HG03108 (cell line): Measurements from ENCODE around the gene MDM4.
"Not testable (repeated sequence)": the region's sequence is repeated elsewhere in the genome, so short reads cannot be mapped to it uniquely, and the experiment has no call there.

Experiments
- ATAC-seq: cut with Tn5 transposase; IDR thresholded peaks from one replicate; pipeline ENCODE4 v1.9.1; 2021; ENCODE audit warnings: moderate library complexity; ENCODE audit not compliant: unreplicated experiment

The MDM4 gene

DNA sequence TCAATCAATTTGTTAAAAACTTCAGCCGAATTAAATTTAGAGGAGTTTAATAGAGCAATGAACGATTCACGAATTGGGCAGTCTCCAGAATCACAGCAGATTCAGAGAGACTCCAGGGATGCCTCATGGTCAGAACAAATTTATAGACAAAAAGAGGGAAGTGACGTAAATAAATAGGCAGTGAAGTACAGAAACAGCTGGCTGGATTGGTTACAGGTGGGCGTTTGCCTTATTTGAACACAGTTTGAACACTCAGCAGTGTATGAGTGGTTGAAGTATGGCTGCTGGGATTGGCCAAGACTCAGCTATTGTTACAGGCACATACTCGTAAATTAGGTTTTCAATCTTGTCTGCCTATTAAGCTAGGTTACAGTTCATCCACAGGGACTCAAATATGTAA, 43.8 kb downstream of the MDM4 start:
- ATAC-seq = not testable (repeated sequence)

DNA sequence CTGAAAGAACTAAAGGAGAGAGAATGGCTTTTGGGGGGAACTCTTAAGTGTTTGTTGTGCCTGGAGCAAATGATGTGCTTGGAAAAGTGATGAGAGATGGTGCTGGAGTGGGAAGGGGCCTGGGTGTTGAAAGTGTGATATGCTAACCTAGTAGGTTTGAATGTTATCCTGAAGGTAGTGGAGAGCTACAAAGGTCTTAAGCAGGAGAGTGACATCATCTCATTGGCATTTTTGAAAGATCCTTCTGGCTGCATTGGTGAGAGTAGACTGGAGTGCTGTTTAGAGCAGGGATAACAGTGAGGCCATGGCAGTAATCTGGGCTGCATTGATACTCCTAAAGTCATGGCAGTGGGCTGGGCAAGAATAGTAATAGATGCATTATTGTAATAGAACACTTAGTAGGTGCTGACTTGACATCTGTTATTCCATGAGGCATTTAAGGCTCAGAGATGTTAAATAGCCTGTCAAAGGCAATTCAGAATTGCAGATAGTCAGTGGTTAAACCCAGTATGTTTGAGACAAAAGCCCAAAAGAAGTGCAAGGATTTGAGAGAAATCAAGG, 44.5 kb downstream of the MDM4 start:
- no peak for ATAC-seq

DNA sequence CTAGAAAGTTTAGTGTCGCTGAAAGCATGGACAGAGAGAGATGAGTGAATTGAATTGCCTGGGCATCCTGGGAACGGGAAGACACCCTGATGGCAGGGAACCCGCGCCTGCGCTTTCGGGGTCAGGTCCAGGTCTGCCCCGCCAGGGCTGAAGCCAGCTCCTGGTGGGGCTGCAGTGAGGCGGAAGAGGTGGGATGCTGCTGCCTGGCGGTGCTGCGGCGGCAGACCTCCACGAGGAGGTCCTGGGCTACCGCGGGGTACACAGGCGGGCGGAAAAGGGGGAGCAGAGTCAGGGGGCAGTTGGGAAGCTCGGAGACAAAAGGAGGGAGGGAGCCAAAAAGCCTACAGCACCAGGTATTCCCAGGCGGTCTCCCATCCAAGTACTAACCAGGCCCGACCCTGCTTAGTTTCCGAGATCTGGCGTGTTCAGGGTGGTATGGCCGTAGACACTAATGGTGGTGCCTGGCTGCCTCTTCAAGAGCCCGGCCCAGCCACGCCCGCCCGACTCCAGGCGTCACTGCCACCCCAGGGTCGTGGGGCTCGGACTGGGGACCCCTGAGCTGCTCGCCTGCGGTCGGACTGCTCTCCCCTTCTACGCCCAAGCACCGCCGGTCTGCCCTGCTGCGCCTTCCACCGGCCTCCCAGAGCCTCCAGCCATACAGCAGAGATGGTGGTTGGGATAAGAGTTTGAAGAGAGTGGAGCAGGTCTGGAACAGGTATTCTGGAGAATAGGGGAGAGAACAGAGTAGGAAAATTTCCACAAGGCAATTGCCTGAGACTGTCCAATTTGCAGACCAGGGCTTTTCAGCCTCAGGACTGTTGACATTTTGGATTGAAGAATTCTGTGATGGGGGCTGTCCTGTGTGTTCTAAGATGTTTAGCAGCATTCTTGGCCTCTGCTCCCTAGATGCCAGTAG, 46.1 kb downstream of the MDM4 start:
- ATAC-seq = no peak

DNA sequence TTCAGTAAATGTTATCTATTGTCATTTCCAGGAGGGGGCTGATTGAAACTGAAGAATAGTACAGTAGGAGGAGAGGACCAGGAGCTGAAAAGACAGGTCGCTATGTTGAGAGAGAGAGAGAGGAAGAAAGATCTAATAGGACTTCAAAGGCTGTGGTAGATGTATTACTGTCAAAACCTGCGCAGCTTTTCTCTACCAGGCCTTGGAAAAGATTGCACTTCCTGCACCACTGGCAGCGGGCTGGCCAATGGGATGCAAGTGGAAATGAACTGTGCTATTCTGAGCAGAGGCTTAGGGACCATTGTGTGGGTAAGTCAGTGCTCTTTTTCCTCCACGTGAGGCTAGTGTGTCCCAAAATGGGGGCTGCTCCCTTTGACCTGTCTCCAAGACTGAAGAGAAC, 47.1 kb downstream of the MDM4 start:
- ATAC-seq = no peak

DNA sequence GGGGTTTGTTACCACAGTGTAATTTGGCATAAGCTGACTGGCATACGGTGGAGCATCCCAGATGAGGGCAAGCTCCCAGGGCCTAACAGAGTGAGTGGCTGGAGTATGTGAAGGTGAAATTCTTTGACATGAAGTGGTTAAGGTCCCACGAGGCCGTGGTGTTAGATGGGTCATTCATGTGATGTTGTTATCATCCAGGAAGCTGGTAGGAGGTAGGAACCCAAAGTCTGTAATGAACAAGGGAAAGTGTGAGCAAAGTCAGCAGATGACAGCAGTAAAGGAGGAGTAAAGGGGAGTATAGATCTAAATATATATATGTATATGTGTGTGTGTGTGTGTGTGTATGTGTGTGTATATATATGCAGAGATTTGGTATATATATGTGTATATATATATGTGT, 47.6 kb downstream of the MDM4 start:
- no peak for ATAC-seq

DNA sequence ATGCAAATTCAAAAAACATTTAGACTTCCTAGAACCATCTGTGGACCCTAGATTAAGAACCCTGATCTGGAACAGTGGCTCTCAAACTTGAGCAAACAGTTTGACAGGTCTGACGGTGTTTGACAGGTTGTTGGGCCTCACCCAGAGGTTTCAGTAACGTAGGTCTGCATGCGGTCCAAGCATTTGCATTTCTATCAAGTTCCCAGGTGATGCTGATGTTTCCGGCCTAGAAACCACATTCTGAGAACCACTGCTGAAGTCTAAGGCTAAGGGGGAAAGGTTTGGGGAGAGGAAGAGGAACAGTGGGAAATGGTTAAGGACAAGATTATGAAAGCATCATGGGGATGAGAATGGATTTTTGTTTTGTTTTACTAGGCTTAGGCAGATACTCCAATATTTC, 48.6 kb downstream of the MDM4 start:
- peak; percentile 87 for ATAC-seq

DNA sequence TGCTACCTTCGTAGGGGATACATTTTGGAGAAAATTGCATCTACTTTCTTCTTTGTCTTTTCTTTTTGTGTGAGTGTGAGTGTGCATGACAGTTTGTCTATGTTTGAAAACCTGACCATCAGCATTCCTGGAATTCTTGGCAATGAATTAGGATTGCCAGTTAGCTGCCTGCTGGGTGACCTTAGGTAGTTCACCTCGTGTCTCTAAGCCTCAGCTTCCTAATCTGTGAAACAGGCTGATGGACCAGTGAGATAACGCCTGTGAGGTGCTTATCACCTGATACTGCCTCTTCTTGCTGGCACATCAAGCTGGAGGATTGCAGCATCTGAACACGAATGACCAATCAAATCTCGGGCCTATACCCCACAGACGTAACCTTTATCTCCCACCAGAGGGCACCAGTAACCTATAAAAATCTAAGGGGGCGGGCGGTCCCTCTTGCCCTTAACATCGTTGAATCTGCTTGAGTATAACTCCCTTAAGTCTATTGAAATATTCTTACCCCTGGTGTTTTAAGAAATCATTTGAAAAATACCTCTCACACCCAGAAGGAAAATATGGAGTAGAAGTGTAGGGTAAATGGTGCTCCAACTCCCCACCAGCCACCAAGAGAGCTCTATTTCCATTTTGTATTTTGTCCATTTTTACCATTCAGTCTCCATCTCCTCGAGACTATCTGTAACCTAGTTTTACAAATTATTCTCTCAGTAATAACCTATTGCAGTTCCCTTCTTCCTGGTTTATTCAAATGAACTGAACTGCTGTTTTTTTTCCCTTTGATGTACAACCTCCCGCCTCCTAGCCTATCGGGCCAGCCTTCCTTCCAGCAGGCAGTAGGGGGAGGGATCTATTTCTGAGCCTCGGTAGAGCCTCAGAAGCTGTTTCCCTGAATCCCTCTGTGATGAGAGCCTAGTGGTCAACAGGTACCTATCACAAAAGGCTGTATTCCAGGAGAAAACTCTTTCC, 49.7 kb downstream of the MDM4 start:
- ATAC-seq = no peak

DNA sequence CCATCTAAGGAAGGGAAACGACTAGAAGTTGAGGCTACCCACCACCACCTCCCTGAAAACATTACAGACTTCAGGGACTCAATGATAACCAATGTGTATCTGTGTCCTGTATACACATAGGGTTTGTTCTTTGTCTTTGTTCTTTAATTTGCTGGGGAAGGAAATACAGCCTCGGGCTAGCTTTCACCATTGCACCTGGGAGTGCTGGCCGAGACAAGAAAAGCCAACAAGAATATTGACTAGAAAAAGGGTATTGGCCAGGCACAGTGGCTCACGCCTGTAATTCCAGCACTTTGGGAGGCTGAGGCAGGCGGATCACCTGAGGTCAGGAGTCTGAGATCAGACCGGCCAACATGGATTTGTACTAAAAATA, 50.4 kb downstream of the MDM4 start:
- no peak for ATAC-seq

DNA sequence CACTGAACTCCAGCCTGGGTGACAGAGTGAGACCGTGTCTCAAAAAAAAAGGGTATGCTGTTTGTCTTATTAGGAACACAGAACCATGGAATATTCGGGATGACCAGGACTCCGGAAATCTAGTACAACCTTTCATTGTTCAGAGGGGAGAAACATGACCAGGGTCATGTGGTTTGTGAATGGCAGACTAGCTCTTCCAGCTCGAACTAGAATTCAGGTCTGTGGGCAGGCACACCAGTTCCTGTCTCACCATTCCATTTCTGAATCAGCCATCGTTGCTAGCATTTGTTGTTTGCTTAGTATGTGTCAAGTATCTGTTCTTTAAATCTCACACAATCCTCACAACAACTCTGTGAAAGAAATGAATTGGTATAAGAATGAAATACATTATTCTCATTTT, 50.9 kb downstream of the MDM4 start:
- no peak for ATAC-seq

DNA sequence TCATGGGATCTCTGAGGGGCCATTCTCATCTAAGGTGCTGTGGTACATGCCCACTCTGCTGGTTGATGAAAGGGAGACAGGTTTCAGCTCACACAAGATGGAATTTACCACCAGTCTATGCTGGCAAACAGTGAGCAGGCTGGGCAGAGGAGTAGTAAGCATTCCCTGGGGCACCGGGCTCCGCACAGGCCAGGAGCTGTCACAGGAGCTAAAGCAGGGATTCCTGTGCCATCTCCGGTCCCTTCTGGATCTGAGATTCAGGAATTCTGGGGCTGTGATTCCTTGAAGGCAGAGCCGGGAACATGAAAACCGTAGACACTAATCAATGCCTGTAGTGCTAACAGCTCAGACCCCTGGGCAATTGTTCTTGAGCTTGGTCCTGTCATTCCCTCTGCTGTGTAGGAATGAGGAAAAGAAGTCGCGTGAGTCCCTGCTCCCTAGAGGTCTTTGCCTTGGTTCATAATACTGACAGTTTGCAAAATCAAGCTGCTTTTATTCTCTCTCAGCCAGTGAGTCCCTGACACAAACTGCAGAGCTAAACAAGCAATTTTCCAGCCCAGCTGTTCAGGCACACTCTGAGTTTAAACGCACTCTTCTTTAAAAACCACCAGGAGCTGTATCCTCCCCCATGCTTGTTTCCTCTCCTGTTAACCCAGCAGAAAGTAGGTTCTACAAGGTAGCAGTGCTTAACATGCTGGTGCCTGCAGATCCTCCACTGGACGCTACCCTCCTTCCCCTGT, 52.5 kb downstream of the MDM4 start:
- ATAC-seq = no peak

DNA sequence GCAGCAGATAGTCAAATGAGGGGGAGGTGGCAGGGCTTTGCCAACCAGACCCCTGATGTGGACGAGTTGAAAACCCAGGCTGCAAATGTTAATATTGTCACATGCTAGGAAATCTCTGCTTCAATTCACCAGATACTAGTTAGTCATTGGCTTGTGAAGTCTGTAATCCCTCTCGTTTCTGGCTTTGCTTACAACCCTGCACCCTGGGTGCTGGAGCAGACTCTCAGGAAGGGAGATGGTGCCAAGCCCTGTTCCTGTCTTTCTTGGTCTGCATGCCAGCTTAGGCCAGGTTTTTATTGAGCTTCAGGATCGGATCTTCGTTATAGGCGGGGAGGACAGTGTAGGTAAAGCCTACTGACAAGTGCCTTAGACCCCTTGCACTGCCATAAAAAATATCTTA, 53.3 kb downstream of the MDM4 start:
- ATAC-seq = no peak

DNA sequence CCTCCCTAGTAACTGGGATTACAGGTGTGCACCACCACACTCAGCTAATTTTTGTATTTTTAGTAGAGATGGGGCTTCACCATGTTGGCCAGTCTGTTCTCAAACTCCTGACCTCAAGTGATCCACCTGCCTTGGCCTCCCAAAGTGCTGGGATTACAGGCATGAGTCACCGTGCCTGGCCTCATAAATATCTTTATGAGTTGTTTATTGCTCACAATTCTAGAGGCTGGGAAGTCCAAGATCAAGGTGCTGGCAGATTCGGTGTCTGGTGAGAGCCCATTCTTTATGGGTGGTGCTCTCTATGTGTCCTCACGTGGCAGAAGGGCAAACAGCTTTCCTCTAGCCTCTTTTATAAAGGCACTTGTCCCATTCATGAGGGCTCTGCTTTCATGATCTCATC, 53.8 kb downstream of the MDM4 start:
- not testable (repeated sequence) for ATAC-seq

DNA sequence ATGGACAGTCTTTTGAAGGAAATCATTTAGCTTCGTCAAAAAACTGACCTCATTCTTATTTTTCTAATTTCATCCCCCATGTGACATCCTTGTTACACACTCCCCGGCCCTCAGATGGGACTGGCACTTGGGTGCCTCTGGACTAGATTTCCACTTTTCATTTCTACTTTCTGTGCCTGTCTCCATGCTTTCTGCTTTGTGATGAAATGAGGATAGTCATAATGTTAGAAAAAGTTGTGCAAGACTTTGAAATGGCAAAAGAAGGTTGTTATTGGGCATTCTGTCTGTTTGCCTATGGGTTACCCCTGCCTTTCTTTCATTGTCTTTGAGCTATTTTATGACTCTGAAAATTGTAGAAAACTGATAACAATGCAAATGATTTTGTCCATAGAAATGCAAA, 54.9 kb downstream of the MDM4 start:
- ATAC-seq = no peak

DNA sequence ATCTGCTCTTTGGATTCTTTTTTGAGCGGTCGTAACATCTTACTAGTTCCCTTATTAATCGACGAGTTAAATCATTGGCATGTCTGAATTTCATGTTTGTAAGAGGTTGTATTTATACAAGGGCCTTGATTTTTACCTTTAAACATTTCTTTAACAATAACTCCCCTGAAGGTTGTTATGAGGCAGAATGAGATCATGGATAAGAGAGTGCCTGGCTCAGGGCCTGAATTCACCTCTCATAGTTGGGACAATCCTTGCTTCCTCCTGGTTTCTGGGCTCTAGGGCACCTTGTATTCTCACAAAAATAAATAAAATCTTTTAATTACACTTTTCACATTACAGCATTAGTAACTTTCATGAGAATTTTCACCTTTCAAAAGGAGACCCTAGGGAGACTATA, 55.4 kb downstream of the MDM4 start:
- no peak for ATAC-seq

DNA sequence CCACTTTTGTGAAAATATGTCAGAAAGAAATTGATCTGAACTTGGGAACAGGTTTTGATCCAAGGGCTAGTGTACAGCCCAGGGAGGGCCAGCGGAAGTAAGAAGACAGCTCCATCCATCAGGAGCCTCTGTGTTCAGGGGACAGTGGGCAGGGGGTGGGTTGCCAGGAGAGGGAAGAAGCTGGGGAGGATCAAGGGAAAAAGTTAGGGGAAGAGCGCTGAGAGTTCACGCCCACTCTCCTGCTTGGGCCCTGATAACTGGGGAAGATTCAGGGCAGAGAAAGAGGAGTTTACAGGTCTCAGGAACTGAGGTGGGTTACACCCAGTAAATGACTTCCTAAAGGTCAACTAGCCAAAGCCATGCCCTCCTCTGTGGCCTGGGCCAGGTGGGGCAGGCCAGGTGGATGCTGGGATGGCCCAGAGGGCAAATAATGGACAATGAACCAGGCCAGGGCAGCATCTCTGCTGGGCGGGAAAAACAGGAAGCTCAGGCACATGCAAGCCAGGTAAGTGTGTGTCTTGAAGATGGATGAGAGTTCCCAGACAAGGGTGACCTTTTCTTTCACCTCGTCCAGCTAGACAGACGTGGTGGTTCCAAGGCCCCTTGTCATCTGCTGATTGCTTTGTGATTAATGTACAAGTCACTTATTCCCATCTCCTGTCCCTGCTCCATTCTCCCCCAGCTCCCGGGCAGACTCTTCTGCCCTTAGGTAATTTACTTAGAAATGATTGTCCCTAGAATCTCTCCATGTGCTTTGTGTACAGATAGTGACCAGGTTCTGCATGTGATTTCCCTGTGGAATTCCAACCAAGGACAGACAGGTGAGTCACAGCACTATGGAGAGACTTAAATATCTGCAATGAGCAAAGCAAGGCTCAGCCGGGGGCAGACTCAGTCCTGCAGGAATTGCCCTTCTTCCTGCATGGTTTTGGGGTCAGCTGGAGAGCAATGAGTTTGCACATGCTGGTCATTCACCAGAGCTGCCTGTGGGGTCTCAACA, 57.0 kb downstream of the MDM4 start:
- no peak for ATAC-seq

DNA sequence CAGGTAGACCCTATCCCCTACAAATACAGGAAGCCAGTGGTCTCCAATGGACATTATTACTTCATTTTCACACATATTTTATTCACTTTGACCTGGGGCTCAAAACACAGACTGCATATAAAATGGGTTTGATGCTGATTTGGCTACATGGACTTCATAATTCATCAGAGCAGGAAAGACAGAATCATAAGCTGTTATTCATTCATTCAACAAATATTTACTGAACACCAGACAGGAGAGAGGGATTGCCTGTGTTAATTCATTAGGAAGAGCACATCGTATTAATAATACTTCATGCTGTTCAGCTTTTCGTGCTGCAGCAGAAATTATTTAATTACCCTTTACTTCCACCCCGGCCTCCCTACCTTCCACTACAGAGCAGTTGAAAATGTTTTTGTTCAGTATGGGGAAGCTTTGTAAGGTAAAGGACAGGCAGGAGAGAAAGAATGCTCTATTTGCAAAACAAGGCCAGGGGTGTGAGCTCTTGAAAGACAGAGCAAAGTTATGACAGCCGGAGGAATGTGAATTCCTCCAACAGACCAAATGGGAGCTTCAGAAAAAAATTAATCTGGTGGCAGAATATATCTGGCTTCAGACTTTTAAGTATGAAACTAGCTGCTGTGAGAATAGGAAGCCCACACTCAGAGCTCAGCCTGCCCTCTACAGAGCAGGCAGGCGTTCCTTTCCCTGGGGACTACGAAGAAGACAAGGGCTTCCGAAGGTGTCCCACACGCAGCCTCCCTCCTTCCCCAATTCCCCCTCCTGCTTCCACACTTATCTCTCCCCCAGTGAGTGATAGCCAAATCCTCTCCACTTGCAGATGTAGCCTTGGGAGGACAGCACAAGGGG, 58.0 kb downstream of the MDM4 start:
- ATAC-seq = no peak

DNA sequence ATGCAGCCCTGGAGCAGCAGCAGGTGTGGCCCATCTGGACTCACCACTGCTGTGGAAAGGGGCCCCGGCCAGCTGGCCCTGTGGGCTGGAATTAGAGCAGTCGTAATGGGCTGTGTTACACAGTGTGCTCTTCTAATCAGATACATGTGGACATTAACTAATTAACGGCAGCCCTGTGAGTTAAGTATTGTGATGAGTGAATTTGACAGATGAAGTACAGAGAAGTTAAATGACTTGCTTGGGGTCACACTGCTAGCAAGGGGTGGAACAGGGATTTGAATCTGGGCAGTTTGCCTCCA, 58.6 kb downstream of the MDM4 start:
- ATAC-seq = no peak

DNA sequence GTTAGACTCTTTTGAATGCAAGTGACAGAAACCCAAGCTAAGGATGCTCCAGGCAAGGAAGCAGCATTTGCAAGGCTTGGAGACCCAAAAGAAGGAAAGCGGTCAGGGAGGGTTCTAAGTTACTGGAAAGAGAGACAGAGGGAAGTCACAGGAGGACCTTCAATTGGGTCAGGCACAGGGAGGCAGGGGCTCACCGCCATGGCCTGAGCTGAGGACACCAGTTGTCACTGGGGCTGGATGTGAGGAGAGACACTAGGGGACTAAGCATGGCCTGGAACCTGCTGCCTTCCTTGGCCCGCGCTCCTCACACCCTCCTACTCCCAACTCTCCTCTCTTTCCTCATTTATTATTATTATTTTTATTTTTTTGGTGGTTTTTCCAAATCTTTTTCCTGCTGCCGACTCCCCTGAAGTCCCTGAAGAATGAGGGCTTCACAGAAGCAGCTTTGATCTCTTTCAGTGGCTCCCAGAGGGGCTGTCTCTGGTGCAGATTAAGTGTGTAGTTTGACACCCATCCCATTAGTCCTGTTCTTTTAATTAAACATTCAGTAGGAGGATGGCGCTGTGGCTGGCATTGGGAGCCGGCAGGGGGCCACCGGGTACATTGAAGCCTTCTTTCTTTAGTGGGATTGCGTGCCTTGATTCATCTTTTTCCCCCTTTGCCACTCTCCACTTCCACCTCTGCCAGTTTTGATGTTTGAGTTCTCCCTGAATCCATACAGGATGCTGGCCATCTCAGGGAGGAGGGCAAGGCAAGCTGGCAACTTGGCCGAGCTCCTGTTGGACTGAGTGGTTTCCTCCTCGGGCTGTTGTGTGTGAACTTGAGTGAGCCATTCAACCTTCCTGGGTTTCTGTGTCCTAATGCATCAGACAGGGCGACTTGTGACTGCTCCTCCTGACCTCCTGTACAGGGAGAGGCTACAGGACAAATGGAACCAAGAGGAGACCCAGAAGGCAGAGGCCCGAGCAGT, 59.3 kb downstream of the MDM4 start:
- no peak for ATAC-seq
